PFSK-1 (cell line): ENCODE results near the gene ACTN2.

ENCODE experiments used
- FOXP2 ChIP-seq: optimal IDR thresholded peaks from 2 replicates; pipeline ENCODE3; 2011; ENCODE audit warnings: borderline replicate concordance, control low read depth, inconsistent platforms; ENCODE audit not compliant: insufficient read depth; ENCODE audit errors: extremely low read length, extremely low read depth
- POLR2AphosphoS5 ChIP-seq: IDR thresholded peaks from 2 replicates; pipeline ENCODE4 v1.6.1; 2012; ENCODE audit warnings: low read depth, mild to moderate bottlenecking, control low read depth, low read length, moderate library complexity
- REST ChIP-seq, 2 experiments: IDR thresholded peaks; 2 replicates each; pipeline versions ENCODE4 v1.6.1 to v1.8.0; 2011 to 2012; ENCODE audit warnings: low read depth in 2 of 2, low read length in 2 of 2, control low read depth in 1 of 2, inconsistent platforms in 1 of 2, mild to moderate bottlenecking in 1 of 2, moderate library complexity in 1 of 2; ENCODE audit not compliant: insufficient read depth in 1 of 2
- SIN3A ChIP-seq: IDR thresholded peaks from 2 replicates; pipeline ENCODE4 v1.6.1; 2012; ENCODE audit warnings: mild to moderate bottlenecking, low read length, moderate library complexity, borderline replicate concordance; ENCODE audit not compliant: insufficient read depth
- TAF1 ChIP-seq: IDR thresholded peaks from 2 replicates; pipeline ENCODE4 v1.6.1; 2012; ENCODE audit warnings: low read length, control low read depth, borderline replicate concordance; ENCODE audit not compliant: insufficient read depth

The ACTN2 gene

GRCh38 chr1:236748268-236748870 is 62.1 kb downstream of the ACTN2 start:
- TF ChIP-seq FOXP2 = no peak
- TF ChIP-seq POLR2AphosphoS5 = no peak
- no peak for TF ChIP-seq SIN3A
- no peak for TF ChIP-seq REST (IDR thresholded peaks at IDR 0.05; ENCODE audit: insufficient read depth in 1 of 2, low read depth in 2 of 2, low read length in 2 of 2)
- no peak for TF ChIP-seq TAF1

GRCh38 chr1:236750928-236751327 is 64.6 kb downstream of the ACTN2 start:
- TF ChIP-seq FOXP2 (no peak), REST (IDR thresholded peaks at IDR 0.05; ENCODE audit: insufficient read depth in 1 of 2, low read depth in 2 of 2, low read length in 2 of 2) (no peak), TAF1 (no peak), SIN3A (no peak), POLR2AphosphoS5 (no peak)

- TF ChIP-seq FOXP2 (no peak), SIN3A (no peak), TAF1 (no peak), POLR2AphosphoS5 (no peak)
These were observed 65.1 kb downstream of the ACTN2 start for GRCh38 chr1:236751385-236751784.

- TF ChIP-seq SIN3A = no peak
- no peak for TF ChIP-seq POLR2AphosphoS5
These were observed 65.6 kb downstream of the ACTN2 start for GRCh38 chr1:236751935-236752334.

GRCh38 chr1:236753516-236753915 is 67.2 kb downstream of the ACTN2 start:
- TF ChIP-seq FOXP2 = no peak
- no peak for TF ChIP-seq REST (IDR thresholded peaks at IDR 0.05; ENCODE audit: insufficient read depth in 1 of 2, low read depth in 2 of 2, low read length in 2 of 2)
- no peak for TF ChIP-seq TAF1
- TF ChIP-seq POLR2AphosphoS5 = no peak
- no peak for TF ChIP-seq SIN3A

GRCh38 chr1:236753964-236754363 is 67.7 kb downstream of the ACTN2 start:
- no peak for TF ChIP-seq POLR2AphosphoS5
- no peak for TF ChIP-seq REST (IDR thresholded peaks at IDR 0.05; ENCODE audit: insufficient read depth in 1 of 2, low read depth in 2 of 2, low read length in 2 of 2)
- no peak for TF ChIP-seq FOXP2
- TF ChIP-seq TAF1 = no peak
- TF ChIP-seq SIN3A = no peak
